HG03521 (cell line): Measurements from ENCODE around the gene AGPAT3.

Experiments used
- ATAC-seq: cut with Tn5 transposase; IDR thresholded peaks from one replicate; pipeline ENCODE4 v1.9.1; 2021; ENCODE audit warnings: mild to moderate bottlenecking, moderate library complexity; ENCODE audit not compliant: unreplicated experiment

Gene AGPAT3

GRCh38 chr21:44012474-44013379, 147.7 kb downstream of the AGPAT3 start:
- peak; percentile 65 for ATAC-seq

- ATAC-seq: no peak
These were observed 148.5 kb downstream of the AGPAT3 start for GRCh38 chr21:44013380-44014088.

- ATAC-seq: no peak
These were observed 152.6 kb downstream of the AGPAT3 start for GRCh38 chr21:44017601-44018000.

GRCh38 chr21:44018127-44018526, 153.1 kb downstream of the AGPAT3 start:
- no peak for ATAC-seq

GRCh38 chr21:44018813-44019567, 154.0 kb downstream of the AGPAT3 start:
- no peak for ATAC-seq

- no peak for ATAC-seq
These were observed 154.5 kb downstream of the AGPAT3 start for GRCh38 chr21:44019568-44019958.

GRCh38 chr21:44020551-44020950, 155.5 kb downstream of the AGPAT3 start:
- ATAC-seq: no peak

GRCh38 chr21:44021064-44021463, 156.0 kb downstream of the AGPAT3 start:
- no peak for ATAC-seq

GRCh38 chr21:44024257-44024656, 159.2 kb downstream of the AGPAT3 start:
- ATAC-seq: no peak

- no peak for ATAC-seq
These were observed 159.9 kb downstream of the AGPAT3 start for GRCh38 chr21:44024887-44025353.

GRCh38 chr21:44027607-44028286, 162.7 kb downstream of the AGPAT3 start:
- no peak for ATAC-seq

- ATAC-seq: no peak
These were observed 163.2 kb downstream of the AGPAT3 start for GRCh38 chr21:44028287-44028659.

- ATAC-seq: no peak
These were observed 164.6 kb downstream of the AGPAT3 start for GRCh38 chr21:44029460-44030087.

GRCh38 chr21:44035244-44035643, 170.2 kb downstream of the AGPAT3 start:
- no peak for ATAC-seq
